ENCODE results near the gene CMTM7.
"Not testable (repeated sequence)": the region's sequence is repeated elsewhere in the genome, so short reads cannot be mapped to it uniquely, and the experiment has no call there.

CMTM7 gene

DNA sequence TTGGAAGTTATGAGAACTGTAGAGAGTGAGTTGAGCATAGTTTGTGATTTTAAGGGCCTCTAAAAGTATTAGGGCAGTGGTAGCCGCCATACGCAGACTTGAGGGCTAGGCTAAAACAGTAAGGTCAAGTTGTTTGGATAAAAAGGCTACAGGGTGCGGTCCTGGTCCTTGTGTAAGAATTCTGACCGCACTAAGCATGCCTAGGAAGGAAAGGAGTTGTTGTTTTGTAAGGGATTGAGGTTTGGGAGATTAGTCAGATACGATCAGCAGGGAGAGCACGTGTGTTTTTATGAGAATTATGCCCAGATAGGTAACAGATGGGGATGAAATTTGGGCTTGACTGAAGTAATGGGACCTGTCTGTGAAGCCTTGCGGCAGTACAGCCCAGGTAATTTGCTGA lies 71.8 kb downstream of the CMTM7 start:
- not testable (repeated sequence) for DNase-seq

GRCh38 chr3:32464726-32465125 lies 73.1 kb downstream of the CMTM7 start:
- not testable (repeated sequence) for DNase-seq

DNA sequence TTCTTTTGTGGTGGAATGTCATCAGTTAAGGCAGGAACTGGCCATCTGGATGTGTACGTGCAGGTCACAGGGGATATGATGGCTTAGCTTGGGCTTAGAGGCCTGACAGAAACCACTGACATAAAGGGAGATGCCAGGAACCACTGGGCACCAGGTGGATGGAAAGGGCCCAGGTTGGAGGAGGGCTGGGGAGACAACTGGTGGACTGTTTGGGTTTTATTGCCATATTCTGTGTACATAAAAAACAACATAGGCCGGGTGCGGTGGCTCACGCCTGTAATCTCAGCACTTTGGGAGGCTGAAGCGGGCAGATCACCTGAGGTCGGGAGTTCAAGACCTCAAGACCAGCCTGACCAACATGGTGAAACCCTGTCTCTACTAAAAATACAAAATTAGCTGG lies 75.2 kb downstream of the CMTM7 start:
- not testable (repeated sequence) for DNase-seq

DNA sequence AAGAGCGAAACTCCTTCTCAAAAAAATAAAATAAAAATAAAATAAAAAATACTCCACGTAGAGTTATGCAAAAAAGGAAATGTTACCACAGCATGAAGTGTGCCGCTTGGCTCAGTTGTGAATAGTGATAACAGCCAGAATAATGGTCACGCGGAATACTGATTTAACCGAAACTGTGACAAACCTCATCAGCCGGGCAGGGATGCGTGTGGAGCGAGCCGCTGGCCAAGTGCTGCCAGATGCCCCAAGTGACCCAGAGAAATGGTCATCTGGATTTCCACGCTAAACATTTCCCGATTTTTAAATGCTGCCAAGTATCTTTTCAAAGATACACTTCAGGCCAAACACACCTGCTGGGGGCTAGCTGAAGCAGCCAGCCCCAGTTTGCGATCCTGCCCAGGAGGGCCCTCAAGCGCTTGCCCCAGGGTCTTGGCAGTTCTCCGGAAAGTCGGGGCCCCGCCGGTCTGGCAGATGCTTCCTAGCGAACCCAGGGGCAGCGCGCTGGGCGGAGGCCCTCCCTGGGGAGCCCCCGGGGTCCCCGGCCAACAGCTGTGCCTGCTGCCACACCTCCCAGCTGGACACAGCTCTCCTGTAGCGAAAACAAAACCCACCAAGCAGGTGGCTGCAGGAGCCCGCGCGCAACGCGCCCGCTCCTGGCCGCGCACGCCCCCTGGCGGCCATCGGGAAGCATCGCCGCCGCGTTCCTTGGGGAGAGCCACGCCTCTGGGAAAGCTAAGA lies 75.8 kb downstream of the CMTM7 start:
- no peak for DNase-seq

- DNase-seq: no peak
These were observed 77.7 kb downstream of the CMTM7 start for GRCh38 chr3:32469151-32469874.

- DNase-seq: no peak
These were observed 78.7 kb downstream of the CMTM7 start for GRCh38 chr3:32470362-32470761.

DNA sequence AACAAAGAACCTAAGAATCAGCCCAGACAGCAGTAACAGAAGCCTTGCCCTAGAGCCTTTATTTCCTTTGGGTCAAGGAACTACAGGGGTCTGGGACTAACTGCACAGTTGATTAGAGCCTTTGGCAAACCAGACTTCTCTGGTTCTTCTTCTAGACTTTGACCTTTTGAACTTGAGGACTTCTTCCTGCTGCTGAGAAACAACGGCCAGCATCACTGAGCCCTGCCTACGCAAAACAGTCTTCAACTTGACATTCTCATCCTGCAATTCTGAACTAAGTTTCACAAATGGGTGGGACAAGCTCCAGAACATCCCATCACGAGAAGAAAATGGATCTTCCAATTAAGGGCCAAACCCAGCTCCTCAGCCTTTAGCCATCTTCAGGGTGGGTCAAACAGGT lies 79.6 kb downstream of the CMTM7 start:
- no peak for DNase-seq

GRCh38 chr3:32472151-32472550 lies 80.5 kb downstream of the CMTM7 start:
- not testable (repeated sequence) for DNase-seq

DNA sequence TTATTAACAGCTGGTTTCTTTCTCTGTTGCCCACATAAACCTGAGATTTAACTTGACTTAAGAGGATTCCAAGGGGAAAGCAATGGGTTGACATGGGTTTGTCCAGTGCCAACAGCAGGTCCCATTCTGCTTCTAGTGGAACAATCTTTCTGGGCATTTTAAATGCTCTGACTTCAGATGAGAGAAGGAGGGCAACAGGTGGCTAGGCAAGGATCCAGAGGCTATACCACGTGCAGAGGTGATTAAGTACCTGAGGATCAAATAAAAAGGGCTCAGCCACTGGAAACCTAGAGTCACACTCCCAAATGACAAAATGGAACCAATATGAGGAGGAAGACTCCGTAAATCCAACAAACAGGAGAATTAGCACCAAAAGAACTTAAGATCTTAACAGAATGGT lies 82.5 kb downstream of the CMTM7 start:
- DNase-seq: no peak

DNA sequence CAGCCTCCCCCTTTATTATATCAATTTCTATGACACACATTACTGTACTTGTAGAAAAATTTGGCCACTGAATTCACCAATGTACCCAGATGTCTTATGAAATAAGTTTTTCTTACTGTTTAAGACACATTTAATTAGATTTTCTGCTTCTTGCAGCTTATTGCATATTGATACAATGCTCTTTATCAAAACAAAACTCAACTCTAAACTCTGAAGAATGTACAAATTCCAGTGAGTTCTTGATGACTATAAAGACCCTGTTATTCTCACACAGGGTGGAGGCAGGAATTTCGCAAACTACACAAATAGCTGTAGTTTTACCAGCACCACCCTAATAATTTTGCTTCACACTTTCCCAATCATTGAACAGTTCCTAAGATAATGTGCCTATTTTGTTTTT lies 89.0 kb downstream of the CMTM7 start:
- DNase-seq: no peak

GRCh38 chr3:32481791-32482631 lies 90.4 kb downstream of the CMTM7 start:
- no peak for DNase-seq

GRCh38 chr3:32482693-32483092 lies 91.0 kb downstream of the CMTM7 start:
- no peak for DNase-seq

DNA sequence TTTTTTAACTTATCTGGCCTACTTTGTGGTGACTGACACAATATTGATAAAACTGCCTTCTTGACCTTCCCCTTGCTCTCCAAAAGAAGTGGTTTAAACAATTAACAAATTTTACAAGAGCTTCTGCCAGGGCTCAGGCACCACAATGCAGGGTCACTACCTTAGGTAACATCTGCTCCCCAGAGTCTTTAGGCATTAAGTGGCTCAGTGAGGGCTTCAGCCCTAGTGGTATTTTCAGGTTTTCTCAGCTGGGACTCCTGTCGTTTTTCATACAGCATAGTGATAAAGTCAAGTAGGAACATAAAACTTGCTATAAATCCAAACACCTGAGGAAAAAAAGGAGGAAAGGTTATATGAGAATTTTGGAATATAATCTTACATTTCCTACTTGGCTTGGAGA lies 92.1 kb downstream of the CMTM7 start:
- DNase-seq: no peak

GRCh38 chr3:32484436-32484835 lies 92.8 kb downstream of the CMTM7 start:
- DNase-seq: no peak

DNA sequence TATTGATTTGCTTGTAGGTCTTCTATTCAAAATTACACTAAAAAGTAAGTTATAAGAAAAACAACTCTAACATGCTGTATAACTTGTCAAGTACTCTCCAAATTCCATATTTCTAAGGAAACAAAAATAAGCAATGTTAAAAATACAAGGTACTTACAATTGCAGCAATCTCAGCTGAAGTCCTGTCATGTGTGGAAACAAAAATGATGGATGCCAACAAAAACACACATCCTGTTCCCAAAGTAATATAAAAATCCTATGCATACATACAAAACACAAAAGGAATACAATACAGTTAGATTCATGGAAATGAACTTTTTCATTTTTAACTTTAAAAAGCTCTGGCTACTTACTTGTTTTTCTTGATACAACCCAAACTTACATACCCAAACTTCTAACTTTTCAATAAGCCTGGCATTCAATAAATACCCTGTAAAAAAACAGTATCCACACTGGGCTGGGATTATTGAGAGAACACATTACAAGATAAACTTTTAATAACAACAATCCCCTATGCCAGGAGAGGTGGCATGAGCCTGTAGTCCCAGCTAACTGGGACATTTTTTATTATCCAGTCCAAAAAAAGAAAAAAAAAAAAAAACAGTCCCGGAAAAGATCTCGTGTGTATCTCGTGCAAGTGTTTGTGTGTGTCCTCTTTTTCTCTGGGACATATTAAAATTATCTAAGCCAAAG lies 96.3 kb downstream of the CMTM7 start:
- no peak for DNase-seq

DNA sequence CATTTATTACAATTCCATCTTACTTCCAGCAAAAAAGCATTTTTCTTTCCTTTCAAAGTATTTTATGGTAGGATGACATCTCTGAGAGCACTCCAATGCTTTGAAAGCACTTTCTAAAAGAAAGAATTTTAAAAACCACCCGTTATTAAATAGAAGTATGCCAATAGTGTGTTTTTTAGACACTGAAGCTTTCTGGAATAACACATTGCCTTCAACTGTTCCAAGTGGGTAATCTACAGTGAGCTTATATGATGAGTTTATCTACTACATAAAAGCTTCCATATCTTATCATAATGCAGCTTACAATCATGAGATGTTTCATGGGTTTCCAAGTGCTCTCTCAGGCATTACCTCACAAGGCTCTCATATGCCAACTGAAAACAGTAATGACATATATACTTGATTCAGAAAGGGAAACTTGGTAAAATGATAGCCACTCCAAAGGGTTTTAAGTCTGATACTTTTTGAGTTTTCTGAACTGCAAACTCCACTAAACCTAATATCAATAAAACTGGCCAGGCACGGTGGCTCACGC lies 96.9 kb downstream of the CMTM7 start:
- DNase-seq: no peak

DNA sequence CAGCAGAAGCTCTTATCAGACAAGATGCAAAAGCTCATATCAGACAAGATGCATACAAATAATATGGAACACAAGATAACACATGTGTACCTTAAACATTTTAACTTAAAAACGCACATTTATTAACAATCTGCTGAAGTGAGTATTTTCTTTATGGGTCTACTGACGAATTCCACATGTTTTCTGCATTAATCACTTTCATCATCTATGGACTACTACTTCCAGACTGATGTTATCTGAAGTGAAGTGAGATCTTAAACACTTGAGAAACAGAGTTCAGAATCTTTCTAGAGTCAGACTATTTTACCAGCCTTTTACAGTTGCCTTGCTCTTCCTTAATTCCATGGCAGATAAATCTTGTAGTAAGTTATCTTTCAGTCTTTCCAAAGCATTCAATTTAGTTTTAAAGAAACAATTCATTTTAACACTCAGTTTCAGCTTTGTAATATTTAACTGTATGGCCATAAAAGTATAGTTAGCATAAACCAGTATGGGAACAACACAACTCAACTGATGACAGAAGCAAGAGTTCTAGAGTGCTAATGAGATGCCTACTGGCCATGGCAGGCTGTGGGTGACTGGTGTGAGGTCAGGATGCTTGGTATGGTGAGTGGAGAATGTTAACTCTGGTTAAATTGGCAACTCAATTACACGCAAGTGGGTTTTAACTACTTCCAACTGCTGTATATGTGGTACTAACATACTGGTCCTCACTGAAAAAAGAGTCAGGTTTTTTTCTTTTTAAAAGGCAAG lies 101.2 kb downstream of the CMTM7 start:
- DNase-seq: no peak

- DNase-seq: no peak
These were observed 102.1 kb downstream of the CMTM7 start for GRCh38 chr3:32493437-32494414.

DNA sequence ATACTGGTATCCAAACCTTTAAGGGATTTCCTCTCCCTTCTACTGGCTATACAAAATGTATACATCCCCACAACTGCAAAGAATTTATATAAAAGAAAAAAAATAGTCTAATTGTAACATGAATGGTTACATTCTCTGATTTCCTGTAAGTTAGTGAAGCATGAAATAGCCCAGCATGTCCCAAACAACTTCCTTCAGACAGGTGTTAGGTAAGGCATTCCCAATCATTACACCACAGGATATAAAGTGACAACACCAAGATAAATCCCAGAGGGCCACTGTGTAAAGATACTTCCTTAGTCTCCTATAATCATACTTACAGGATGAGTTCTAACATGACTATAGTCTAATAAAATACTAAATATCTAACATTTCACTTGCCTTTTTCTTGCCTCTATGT lies 103.4 kb downstream of the CMTM7 start:
- no peak for DNase-seq

DNA sequence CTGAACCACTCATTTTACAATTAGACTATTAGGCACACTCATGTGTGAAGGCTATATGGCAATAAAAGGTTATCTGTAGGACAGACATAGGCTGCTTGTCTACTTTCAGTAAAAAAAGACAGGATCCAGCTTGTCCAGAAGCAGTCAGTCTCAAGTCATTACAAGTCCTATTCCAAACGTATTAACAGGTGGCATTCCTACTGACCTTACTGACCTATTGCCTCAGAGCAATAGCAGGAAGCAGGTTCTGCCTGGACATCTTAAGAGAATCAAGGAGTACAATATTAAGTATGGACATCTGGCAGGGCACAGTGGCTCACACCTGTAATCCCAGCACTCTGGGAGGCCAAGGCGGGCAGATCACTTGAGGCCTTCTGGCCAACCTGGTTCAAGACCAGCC lies 104.0 kb downstream of the CMTM7 start:
- DNase-seq: no peak

DNA sequence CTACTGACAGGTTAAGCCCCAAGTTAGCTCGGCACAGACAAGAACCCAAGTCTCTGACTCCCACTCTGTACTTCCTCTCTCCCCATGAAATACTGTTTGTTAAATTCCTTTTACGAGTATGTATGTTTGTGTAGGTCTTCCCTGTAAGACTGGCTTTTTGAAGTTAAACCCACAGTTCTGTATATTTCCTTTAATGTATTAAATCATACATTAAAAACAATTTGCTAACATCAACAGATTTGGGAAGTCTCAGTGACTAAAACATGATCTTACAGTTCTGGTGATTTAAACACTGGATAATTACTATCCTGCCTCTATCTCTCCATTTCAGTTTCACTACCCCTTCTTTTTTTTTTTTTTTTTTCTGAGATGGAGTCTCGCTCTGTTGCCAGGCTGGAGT lies 106.6 kb downstream of the CMTM7 start:
- DNase-seq: no peak
